Activated effector memory CD4-positive, alpha-beta T cell treated with anti-CD3 and anti-CD28 coated beads, Interleukin-2, amount 50 U/mL, for 16 hours (primary cell): ENCODE data around the gene RAI1.

ENCODE experiments used
- DNase-seq: peaks from one replicate; pipeline ENCODE4 v3.0.0-alpha.2; 2020

RAI1 gene

DNA sequence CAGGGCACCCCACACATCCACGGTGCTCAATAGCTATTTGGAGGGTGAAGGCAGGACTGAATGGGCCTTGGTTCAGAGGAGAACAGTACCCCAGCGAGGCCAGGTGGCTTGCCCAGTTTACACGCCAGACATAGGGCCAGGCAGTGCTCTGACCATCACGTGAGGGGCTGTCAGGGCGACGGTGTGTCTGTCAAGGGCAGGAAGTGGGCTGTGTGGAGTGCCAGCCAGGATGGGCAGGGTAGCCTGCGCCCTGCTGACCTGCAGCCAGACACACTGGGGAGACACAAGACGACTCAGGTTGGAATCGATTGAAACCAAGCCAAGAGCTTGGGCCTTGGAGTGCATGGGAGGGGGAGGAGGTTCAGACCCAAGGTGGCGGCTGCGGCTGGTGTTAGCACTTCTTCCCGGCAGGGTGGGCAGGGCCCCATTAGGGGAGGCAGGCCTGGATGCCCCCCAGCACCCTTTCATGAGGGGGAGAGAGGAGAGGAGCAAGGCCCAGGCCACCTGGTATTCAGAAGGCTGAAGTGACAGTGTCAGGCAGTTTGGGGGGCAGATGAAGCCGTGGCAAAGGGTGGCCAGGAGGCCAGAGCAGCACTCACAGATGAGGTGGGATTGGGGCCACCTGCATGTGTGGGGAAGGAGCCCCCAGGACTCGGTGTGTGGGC lies 87.3 kb downstream of the RAI1 start:
- DNase-seq = no peak

DNA sequence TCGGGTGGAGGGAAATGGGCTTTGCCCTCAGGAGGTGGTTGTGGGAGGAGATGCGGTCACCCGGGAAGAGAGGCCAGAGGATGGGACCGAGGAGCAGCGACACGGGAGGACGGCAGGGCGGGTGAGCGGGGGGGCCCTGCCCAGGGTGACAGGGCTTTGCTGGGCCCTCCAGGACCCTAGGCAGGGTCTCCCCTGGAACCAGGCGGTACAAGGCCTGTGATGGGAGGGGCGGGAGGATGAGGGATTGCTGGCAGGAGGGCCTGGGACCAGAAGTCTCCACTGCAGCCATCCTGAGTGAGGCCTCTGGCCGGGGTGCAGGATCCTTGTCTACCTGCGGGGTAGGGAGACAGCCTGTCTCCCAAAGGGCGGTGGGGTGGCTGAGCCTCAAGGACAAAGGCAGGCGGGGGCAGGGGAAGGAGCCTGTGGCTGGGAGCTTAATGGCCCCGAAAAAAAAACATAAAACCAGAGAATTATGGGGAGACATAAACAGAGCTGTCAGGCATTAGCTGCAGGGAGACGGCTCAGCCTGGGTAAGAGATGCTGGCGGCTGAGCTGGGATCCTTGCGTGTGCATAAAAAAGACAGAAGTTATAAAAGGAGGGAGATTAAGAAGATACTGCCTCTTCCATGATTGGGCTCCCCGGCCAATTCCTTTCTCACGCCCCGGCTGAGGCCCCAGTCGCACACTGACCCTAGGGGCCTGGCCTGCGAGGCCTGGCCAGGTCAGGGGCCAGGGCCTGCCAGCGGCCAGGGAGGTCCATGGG lies 88.8 kb downstream of the RAI1 start:
- DNase-seq = no peak

DNA sequence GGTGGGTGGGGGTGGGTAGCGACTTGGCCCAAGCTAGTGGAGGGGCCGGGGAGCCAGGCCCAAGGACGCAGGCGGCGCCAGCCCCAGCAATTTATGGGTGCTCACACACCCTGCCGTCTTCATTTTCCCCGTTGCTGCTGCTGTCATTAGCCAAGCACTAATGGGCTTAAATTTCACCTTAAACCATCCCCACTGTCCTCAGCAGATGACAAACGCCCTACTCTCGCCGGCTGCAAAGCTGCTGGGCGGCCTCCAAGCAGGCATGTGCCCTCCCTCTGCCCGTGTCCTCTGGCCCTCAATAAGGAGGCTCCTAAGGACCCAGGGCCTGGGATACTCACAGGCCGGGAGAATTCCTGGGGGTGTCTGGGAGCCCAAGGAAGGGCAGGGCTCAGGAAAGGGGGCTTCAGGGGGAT lies 89.4 kb downstream of the RAI1 start:
- DNase-seq = no peak

DNA sequence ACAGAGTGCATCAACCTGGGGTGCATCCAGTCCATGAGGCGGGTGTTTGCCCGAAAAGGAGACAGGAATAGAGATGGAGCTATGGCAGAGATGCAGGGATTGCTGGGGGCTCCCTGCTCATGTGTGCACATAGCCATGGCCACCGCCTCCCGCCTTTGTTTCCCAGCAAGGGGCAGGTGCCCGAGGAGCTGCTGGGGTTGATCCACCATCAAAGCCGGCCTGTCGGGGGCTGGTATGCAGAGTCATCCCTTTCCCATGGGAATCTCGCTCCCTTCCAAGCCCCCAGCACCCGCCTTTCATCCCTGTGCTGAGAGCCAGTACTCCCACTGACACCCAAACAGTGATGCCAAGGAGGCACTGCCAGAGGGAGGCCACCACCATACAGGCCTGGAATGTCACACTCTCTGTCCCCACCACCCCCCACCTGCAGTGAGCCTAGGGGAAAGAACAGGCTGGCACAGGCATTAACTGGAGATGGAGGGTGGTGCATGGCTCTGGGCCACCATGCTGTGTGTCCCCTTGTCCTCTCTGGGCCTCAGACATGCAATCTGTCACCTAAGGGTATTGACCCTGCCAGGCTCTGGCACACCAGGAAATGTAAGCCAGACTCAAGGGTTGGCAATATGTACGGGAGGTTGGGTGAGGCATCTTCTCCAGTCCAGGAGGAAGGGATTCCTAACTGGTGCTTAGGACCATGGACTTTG lies 90.4 kb downstream of the RAI1 start:
- no peak for DNase-seq

DNA sequence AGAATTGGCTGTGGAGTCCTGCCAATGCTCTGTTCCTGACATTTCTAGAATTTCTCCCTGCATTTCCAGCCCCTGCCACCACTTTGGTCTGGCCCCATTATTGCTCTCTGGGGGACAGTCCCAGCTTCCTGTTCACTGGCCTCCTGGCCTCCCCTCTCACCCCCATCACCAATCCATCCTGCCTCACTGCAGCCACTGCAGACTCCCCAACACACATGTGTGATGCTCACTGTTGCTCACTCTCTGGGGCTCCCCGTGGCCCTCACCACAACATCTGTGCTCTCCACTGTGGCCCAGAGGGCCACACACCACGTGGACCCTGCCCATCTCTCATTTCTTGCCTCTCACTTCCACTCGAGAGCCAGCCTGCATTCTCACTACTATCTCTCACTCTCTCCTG lies 91.0 kb downstream of the RAI1 start:
- DNase-seq = no peak

DNA sequence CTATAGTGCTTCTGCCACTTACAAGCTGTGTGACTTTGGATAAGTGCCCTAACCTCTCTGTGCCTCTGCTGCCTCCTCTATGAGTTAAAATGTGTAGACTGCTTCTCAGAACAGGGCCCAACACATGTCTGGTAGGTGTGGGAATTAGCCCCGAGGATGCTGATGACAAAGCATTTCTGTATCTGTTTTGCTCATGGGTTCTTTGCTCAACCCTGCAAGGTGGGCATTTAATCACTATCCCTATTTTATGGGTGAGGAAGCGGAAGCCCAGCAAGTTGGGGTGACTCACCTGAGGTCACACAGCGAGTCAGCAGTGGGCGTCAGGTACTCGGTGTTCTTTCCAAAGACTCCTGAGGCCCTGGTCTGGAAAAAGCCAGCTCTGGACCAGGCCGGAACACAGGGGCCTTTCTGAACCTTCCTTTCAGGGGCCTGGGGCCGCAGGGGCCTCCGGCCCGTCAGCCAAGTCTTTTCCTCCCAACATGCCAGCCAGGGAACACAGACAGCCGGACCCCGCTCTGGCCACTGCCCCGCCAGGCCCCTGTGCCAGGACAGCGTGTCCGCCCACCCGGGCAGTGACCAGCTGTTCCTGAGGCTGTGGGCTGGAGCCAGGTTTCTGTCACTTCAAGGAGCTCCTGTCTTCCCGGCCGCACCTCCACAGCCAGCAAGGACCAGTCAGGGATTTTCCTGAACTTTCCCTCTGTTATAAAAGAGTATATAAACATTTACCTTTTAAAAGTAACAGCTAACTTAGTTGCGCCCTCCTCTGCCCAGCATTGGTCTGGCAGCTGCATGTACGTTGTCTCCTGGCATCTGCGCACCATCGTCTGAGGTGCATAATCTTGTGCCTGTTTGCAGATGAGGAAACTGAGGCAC lies 93.0 kb downstream of the RAI1 start:
- DNase-seq = no peak

DNA sequence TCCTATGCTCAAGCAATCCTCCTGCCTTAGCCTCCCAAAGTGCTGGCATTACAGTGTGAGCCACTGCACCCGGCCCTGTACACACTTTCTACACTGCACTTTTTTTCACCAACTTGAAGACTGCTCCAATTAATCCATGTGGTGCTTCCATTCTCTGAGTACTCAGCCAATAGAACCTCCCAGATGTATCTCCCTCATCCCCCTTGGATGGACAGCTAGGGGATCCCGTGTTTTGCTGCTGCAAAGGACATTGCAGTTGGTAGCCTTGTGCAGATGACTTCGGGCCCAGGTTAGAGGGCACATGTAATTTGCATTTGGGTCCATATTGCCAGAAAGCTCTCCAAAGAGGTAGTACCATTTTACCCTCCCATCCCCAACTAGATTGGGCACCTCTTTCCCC lies 95.6 kb downstream of the RAI1 start:
- DNase-seq = no peak

DNA sequence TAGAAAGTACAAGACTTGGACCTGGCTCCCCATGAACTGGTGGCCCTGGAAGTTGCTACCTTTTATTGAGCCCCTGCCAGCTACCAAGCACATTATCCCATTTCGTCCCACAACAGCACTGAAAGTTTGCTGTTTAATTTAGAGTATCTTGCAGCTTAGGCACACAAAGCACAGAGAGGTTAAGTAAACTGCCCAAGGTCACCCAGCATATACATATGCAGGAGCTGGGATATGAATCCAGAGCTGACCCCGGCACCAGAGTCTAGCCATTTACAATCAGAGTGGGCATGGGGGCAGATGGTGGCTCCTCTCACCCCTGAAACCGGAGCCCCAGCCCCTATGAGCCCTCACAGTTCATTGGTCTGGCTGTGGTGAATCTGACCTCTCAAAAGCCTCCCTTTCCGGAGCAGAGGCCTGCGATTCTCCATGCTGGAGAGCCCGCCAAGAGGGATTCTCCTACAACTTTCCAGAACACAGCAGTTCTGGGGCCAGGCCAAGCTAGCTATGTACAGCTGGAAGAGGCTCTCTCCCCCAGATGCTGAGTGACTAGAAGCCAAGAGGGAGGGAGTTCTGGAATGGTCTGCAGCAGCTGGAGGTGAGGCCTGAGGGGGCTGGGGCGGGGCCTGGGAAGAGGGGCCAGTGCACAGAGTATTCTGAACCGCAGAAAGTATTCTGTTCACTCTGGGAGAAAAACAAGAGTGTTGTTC lies 97.2 kb downstream of the RAI1 start:
- no peak for DNase-seq

DNA sequence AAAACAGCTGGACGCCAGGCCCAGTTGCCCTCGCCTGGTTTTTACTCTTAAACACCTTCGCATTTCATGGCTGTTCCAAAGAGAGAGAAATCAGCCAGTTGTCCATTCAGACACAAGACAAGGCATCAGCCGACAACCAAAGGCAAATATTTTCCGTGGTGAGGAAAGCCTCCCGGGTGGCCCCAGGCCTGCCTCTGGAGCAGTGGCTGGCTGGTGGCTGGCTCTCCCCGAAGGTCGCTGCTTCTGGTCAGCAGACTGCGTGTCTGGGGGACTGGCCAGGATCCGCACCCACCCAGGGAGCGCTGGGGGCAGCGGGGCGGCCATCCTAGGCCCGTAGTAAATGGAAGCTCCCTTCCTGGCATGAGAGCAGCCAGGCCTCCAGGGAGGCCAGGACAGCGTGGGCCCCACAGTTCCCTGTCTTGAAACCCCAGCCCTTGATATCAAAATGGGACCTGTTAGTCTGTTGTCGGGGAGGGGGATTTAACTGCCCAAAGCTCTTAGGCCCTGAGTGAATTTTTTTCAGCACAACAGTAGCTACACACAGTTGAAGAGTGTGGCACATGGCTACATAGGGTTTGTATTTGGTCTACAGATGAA lies 97.9 kb downstream of the RAI1 start:
- no peak for DNase-seq

DNA sequence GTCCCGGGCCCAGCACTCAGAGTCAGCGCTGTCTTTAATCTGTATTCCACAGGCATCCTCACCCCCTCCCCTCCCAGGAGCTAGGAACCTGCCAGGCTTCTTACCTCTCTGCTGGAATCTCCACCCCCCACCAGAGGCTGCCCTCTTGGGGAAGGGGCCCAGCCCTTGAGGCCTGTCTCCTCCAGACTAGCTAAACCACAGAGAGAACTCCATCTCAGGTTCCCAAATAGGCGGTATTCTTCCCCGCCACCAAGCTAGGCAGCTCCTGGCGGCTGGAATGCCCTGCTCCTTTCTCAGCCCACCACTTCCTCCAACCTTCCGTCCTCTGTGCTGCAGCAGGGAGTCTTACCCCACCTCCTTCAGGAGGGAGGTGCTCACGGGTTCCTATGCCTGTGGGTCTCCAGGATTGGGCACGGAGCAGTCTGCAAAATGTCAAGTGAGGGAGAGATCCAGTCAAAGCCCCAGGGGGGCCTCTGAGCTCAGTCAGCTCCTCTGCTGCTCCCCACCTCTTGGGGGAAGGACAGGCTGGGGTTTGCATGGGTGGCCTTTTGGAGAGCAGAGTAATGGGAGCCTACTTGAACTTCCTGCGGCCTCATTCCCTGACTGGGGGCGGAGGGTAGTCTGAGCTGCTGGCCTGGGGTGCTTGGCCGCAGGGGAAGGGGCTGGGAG lies 99.8 kb downstream of the RAI1 start:
- no peak for DNase-seq

DNA sequence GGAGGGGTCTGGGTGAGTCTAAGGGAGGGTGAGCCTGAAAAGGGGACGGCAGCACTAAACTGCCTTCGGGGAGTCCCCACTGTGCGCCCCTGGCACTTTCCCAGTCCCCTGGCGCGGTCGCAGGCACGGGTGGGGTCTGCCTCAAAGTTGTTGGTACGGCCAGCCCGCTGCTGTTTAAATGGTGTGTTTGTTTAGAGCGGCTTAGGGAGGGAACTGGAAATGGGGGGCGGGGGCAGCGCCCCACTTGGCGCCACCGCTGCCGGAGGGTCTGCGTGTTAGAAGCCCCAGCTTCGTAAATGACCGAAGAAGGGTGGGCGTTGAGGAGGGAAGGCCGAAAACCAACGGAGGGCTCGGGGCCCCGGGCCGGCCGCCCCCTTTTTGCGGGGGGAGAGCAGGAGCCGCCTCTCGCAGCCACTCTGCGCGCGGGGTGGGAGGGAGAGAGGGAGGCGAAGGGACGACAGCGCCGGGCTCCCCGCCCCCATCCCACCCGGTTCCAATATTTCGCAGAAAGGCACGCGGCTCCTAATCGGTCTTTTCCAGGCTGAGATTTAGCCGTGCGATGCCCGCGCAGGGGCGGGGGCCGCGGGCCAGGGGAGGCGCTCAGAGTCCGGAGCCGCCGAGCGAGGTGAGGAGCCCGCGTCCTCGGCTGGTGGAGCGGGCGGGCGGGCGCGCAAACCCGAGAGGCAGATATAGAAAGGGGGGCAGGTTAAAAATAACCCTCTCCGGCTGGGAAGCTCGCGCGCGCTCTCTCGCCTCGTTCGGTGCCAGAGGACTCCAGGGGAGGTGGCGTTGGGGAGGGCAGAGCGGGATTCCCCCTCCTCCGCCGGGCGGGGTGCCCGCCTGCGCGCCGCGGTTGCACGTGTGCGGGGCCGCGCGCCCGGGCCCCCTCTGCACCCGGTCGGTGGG lies 100.6 kb downstream of the RAI1 start:
- peak; percentile 77 for DNase-seq

DNA sequence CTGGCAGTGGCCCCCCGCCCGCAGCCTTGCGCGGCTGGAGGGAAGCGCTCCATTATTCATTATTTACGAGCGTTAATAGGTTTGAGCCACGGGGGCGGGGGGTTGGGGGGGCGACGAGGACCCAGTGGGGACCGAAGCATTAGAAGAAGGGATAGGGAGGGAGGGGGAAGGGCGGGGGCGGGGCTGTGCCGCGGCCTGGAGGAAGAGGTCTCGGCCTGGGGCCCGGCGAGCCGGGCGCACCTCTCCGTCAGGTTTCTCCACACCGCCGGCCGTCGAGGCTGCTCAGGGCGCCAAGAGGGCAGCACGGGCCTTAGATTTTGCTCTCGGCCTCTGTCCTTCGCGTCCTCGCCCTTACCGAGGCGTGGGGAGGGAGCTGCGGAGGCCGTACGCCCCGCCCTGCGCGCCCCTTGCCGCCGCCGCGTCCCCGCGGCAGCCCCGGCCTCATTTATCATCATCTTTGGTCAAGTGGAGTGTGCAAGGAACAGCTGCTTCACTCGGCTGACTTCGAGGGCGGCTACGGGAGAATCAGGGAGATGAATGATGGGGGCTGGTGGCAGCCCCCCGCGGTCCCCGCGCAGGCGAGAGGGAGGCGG lies 101.4 kb downstream of the RAI1 start:
- DNase-seq = no peak

DNA sequence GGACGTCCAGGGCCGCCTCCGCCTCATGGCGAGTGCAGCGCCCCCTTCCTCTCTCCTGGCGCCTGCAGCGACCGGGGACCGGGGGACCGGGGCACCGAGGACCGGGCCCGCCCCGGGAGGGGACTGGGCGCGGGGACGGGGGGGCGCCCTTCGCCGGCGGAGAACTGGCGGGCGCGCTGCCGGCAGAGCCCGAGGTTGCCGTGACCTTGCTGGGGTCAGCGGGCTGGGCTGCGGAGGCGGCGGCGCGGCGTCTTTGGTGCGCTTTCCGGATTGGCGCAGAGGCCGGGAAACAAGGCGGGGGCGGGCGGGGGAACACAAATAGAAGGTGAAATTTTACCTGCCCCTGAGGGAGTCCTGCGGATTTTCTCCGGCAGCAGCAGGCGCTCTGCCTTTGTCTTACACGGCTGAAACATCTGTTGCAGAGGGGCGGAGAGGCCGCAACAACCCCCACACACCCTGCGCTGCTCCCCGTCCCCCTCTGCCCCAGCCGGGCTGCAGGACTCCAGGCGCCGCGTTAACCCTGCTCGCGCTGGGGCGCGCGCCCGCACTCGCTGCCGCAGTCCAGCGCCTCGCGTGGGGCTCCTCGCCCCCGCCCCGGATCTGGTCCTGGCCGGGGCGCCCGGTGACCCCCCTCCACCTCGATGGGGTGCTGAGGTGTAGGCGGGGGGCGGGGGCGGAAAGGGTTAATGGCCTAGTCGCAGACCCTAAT lies 102.0 kb downstream of the RAI1 start:
- peak; percentile 82 for DNase-seq

DNA sequence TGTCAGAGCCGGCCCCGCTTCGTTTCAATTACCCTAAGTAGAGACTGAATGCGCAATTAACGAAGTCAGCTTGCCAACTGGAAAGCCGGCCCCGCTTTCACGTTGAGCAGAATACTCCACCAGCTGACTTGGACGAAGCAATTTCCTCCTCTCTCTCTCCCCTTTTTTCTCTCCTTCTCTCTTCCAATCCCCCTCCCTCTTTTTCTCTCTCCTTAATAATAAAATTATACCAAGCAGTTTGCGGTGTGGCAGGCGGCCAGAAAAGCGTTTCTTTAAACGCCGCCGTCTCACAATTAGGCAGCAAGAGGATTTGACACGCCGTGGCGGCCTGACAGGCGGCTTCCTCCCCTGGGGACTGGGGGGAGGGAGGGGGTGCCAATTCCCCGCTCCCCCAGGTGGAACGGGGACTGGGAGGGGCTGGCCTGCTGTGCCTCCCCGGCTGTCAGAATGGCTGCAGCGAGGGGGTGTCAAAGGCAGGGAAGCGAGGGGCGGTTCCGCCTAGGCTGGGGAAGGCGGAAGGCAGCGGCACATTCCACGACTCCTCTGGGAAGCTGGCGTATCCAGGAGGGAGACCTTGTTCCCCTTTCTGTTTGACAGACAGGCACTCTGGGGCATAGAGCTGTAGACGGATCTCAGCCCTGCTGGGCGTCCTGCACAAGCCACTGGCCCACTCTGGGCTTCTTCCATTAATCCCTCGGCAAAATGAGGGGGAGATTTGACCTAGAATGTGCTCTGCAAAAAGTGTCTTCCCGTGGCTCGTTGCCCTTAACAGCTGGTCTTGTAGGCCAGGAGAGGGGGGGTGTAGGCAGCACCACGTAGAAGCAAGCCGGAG lies 102.8 kb downstream of the RAI1 start:
- no peak for DNase-seq

DNA sequence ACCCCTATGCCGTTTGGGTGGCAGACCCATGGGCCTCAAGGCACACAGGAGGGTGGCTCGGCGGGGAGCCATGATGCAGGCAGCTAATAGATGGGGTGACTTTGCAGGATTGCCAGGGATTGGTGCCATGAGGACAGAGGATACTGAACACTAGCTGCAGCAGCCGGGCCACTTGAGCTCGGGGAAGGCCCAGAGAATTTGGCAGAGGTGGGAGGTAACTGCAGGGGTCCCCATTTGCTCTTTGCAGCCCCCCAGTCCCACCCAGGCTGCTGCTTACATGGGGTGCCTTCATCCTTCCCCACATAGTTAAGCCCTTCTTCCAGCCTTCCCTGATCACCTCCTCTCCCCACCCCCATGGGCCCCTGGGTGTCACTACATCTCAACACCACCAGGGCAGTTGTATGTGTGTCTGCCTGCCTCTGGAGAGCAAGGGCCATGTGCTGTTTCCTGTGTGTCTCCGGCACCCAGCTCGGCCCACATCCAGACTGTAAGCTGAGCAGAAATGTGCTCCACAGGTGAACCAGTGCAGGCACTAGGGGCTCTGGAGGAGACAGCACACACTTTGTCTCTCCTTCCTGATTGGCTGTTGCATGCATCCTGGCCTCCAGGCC lies 103.5 kb downstream of the RAI1 start:
- DNase-seq = no peak

DNA sequence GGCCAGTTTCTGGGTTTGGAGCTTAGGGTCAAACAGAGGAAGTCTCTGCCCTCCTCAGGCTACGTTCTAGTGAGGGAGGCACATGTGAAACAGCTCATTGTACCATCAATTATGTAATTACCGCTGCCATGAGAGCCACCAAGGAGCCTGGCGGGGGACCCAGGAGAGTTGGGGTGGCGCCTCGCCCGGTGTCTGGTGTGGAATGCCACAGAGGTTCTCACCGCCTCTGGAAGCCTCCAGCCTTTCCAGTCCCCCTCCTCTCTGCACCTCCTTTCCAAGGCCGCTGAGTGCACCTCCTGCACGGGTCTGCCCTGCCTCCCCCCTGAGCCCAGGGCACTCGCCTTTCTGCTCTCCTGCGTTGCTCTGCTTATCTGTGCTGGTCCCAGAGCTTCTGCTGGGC lies 104.1 kb downstream of the RAI1 start:
- DNase-seq = no peak

DNA sequence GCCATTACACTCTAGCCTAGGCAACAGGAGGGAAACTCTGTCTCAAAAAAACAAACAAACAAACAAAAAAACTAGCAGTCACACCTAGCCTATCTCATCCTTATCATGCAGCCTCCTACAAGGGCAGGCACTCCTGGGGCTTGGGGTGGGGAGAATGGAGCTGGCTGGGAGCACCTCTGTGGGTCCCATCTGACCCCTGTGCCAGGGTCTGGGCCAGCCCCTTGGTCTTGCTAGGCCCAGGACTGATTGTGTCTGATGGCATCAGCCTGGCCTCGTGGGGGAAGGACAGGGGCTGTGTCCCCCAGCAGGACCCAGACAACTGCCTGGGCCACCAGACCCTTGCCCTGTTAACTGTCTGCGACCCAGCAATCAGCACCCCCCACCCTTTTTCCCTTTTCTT lies 105.7 kb downstream of the RAI1 start:
- DNase-seq = no peak

DNA sequence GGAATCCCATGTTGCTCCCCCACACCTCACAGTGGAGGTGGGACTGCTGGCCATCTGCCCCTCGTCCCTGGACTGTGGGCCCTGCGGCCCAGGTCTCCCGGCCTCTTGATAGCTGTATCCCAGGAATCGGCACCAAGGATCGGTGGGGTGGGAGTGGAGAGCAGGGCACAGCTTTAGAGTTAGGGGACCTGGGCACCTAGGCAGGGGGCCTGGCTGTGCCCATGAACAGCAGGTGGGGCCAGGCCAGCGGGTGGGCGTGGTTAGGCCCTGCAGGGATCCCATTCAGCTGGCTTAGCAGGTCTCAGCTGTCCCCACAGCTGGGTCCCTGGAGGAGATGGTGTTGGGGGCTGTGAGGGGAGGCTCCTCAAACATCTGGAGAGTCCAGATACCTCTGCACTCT lies 106.3 kb downstream of the RAI1 start:
- DNase-seq = no peak
